ENCODE measurements around the gene SLC66A1. TPM values are rescaled to one million over a fixed set of nuclear protein-coding genes. Genes with fewer than 3 reads are reported as not detected.

Gene SLC66A1
- total RNA-seq, 1 experiment from 2014 or later = 22.5 TPM

DNA sequence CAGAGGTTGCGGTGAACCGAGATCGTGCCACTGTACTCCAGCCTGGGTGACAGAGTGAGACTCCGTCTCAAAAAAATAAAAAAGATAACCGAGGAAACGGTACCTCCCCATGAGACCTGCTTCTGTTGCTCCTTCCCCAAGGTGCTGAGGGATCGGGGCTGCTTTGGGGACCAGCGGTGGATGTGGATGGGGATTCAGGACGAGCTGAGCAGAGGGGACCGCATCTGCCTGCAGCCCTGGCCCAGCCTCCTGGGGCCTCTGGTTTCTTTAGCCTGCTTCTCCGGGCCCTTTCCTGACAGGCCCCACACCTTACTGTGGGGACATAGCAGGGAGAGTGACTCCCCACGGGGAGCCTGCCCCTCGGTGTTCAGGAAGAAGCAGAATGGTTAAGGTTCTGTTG, 17.1 kb downstream of the SLC66A1 start:
- no peak overlapping the region for H2BK20ac ChIP-seq (ENCODE audit: low read depth, low read length, poor library complexity, severe bottlenecking)
- H2BK15ac ChIP-seq (ENCODE audit: low read depth, low read length) = no peak overlapping the region
- H2BK5ac ChIP-seq (ENCODE audit: insufficient read length, low read length) = no peak overlapping the region
- no peaks in the 10 kb centered on the region for H3K9me3 ChIP-seq (ENCODE audit: control insufficient read depth, low read depth, low read length)
- no peak overlapping the region for H4K8ac ChIP-seq (replicated peaks; ENCODE audit: insufficient read length, low read depth, low read length)
- no peaks in the 10 kb centered on the region for H3K79me1 ChIP-seq (ENCODE audit: insufficient read depth, low read depth, low read length, poor library complexity, severe bottlenecking)
- no peak overlapping the region for H3K23ac ChIP-seq (ENCODE audit: insufficient read length, low read depth, low read length)
- H3K36me3 Mint-ChIP-seq (ENCODE audit: insufficient read depth in 1 of 3, low read depth in 3 of 3) = peaks cover 10 to 22% (median 12%) of the 10 kb centered on the region in 3 experiments; a peak in 6 of 7 replicates
- no peak overlapping the region for H3K4me3 Mint-ChIP-seq
- H2AK5ac ChIP-seq (ENCODE audit: insufficient read length, low read length) = no peak overlapping the region
- no peaks in the 10 kb centered on the region for H3K4me1 Mint-ChIP-seq
- no peak overlapping the region for H4K5ac ChIP-seq (ENCODE audit: insufficient read length, low read depth, low read length)
- H3K4ac ChIP-seq (ENCODE audit: low read depth, low read length) = no peak overlapping the region
- TF ChIP-seq, protein P1, sequence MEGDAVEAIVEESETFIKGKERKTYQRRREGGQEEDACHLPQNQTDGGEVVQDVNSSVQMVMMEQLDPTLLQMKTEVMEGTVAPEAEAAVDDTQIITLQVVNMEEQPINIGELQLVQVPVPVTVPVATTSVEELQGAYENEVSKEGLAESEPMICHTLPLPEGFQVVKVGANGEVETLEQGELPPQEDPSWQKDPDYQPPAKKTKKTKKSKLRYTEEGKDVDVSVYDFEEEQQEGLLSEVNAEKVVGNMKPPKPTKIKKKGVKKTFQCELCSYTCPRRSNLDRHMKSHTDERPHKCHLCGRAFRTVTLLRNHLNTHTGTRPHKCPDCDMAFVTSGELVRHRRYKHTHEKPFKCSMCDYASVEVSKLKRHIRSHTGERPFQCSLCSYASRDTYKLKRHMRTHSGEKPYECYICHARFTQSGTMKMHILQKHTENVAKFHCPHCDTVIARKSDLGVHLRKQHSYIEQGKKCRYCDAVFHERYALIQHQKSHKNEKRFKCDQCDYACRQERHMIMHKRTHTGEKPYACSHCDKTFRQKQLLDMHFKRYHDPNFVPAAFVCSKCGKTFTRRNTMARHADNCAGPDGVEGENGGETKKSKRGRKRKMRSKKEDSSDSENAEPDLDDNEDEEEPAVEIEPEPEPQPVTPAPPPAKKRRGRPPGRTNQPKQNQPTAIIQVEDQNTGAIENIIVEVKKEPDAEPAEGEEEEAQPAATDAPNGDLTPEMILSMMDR (conservative IDR thresholded peaks at IDR 0.05) = no peak
- DNase-seq = no peak
- no peaks in the 10 kb centered on the region; the same call in 1 of the 2 replicates for H3K27me3 Mint-ChIP-seq (ENCODE audit: low read depth)
- no peaks in the 10 kb centered on the region for H3K9me3 Mint-ChIP-seq
- no peaks in the 10 kb centered on the region for H3K23me2 ChIP-seq (ENCODE audit: insufficient read length, low read depth, low read length, poor library complexity, severe bottlenecking)
- no peak overlapping the region for H3K56ac ChIP-seq (ENCODE audit: insufficient read length, low read depth, low read length)
- H2BK12ac ChIP-seq (ENCODE audit: insufficient read length, low read depth, low read length) = no peak overlapping the region
- H3K27ac Mint-ChIP-seq = no peak overlapping the region
- WGBS (ENCODE audit: extremely low coverage, insufficient read length, low lambda C conversion rate) = no CpG with 5 or more reads among the region's 13 CpGs
- no peaks in the 10 kb centered on the region for H4K20me1 ChIP-seq (ENCODE audit: control insufficient read depth, insufficient read depth, insufficient read length)
- H3K27ac ChIP-seq (ENCODE audit: insufficient read length, low read depth, low read length) = no peak overlapping the region
- H3K79me2 ChIP-seq (ENCODE audit: insufficient read depth, low read length) = no peaks in the 10 kb centered on the region
- H3K4me1 ChIP-seq (ENCODE audit: insufficient read depth, low read length) = no peaks in the 10 kb centered on the region
- no peak overlapping the region for H2BK120ac ChIP-seq (ENCODE audit: low read depth, low read length, poor library complexity, severe bottlenecking)
- H4K91ac ChIP-seq (ENCODE audit: insufficient read length, low read depth, low read length) = no peak overlapping the region
- H2AFZ ChIP-seq (ENCODE audit: low read length) = no peak overlapping the region
- H3K27me3 ChIP-seq (ENCODE audit: insufficient read depth, low read length) = no peaks in the 10 kb centered on the region
- no peak overlapping the region for H3K9ac ChIP-seq (ENCODE audit: extremely low read depth, insufficient read length, low read length)
- H3K4me2 ChIP-seq (ENCODE audit: insufficient read depth, insufficient read length, low read length) = no peak overlapping the region
- no peak overlapping the region for H3T11ph ChIP-seq (ENCODE audit: low read length)
- H3K18ac ChIP-seq (ENCODE audit: insufficient read length, low read depth, low read length) = no peak overlapping the region
- H3K14ac ChIP-seq (ENCODE audit: insufficient read depth, low read length) = no peak overlapping the region
